ENCODE data around the gene FBXL16.
A peak's percentile ranks its signal among the peaks of the same experiment; 100 is the strongest.

Gene FBXL16

DNA sequence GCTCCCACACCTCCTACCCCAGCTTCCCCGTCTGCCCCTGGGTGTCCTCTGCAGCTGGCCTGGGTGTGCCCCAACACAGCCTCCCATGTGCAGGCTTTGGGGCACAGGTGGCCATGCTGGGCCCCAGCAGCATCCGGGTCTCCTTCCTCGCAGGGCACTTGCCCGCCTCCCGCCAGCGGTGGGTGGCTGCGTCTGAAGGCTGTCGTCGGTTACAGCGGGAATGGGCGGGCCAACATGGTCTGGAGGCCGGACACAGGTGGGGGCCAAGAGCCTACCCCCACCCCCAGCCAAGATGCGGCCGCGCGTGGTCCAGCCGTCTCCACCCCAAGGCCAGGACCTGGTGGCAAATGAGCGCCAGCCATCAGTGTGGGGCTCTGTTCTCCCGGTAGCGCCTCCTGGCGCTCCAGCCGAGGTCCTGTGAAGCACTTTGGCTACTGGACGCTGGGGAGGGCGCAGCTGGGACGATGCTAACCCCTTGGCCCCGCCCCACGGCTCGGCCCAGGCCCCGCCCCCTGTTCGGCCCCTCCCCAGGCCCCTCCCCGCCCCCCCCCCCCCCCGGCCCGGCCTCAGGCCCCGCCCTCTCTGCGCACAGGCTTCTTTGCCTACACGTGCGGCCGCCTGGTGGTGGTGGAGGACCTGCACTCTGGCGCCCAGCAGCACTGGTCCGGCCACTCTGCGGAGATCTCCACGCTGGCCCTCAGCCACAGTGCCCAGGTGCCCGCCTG lies 45.0 kb downstream of the FBXL16 start:
- DNase-seq (ENCODE audit: low read depth) = no peak

DNA sequence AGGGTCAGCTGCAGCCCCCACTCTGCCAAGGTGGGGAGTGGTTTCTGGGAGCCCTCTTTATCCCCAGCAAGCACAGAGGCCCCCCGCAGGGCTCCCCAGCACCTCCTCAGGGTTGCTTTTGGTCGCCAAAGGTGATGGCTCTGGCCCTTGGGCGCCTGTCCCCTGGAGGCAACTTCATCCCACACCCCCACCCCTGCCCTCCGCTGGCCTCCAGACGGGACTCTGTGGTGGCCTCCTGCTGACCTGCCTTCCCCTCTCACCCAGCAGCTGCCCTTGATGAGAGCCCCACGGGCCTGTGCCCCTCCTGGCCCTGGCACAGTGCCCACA lies 45.5 kb downstream of the FBXL16 start:
- no peak for DNase-seq (ENCODE audit: low read depth)

DNA sequence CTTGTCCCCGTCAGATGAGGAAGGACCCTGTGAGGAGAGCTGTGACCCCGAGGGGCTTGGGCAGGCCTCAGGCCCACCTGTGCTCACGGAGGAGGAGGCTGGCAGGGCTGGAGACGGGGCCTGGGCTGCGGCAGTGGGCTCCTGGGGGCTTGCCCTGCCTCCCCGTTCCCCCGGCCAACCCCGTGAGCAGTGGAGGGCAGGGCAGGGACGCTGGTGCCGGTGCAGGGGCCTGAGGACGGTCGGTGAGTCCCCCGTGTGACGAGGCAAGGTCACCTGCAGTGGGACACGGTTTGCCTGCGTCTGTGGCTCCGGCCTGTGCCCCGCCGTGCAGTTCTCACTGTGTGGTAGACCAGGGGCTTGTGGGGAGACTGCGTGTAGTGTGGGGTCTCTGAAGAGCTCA lies 46.0 kb downstream of the FBXL16 start:
- no peak for DNase-seq (ENCODE audit: low read depth)

DNA sequence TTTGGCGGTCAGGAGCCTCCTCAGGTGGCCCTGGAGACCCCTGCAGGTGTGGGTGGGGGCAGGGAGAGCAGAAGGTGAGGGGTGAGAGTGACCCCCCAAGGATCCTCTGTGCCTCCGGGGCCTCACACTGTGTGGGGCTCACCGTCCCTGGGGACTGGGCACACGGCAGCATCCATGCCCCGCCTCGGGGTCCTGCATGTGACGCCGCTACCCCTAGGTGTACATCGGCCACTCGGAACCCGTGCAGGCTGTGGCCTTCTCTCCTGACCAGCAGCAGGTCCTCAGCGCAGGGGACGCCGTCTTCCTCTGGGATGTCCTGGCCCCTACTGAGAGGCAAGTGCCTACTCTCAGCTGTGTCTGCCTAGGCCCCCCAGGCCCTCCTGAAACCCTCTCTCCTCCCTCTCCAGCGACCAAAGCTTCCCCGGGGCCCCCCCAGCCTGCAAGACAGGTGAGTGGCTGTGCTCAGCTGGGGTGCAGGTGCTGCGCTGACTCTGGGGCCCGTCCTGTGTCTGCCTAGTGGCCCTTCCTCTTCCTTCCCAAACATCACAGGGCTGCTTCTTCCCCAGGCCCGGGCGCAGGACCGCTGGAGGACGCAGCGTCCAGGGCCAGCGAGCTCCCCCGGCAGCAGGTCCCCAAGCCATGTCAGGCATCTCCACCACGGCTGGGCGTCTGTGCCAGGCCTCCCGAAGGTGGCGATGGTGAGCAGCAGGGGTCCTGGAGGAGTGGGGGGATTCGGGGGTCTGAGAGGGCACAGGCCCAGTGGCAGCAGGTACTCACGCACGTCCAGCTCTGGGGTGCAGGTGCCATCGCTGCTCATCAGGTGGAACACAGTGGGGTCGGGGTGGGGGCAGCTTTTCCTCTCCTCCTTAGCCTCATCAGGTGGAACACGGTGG lies 46.7 kb downstream of the FBXL16 start:
- no peak for DNase-seq (ENCODE audit: low read depth)

DNA sequence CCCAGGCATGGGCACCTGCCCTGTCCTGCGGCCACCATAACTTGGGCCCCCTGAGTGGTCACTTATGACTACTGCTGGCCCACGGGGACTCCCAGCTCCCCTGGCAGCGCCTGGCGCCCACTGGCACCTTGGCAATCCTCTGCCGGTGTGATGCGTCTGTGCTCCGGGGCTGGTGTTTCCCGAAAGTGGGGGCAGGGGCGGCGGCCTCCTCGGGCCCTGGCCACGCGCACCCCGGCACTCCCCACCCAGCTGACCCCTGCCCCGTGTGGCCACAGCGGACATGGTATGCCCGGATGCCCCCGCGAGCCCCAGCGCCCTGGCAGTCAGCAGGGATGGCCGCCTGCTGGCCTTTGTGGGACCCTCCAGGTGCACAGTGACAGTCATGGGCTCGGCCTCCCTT lies 48.1 kb downstream of the FBXL16 start:
- DNase-seq (ENCODE audit: low read depth) = no peak

DNA sequence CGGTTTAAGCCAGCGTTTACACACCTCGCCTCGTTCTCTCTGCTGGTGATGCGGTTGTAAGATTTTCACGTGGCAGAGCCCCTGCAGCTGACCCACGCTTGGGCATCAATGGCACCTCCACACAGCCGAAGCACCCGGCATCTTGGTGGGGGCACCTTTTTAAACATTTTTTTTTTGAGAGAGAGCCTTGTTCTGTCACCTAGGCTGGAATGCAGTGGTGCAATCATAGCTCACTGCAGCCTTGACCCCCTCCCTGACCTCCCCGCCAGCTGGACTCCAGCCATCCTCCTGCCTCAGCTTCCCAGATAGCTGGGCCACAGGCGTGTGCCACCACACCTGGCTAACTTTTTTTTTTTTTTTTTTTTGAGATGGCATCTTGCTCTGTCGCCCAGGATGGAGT lies 51.6 kb downstream of the FBXL16 start:
- DNase-seq (ENCODE audit: low read depth) = no peak

DNA sequence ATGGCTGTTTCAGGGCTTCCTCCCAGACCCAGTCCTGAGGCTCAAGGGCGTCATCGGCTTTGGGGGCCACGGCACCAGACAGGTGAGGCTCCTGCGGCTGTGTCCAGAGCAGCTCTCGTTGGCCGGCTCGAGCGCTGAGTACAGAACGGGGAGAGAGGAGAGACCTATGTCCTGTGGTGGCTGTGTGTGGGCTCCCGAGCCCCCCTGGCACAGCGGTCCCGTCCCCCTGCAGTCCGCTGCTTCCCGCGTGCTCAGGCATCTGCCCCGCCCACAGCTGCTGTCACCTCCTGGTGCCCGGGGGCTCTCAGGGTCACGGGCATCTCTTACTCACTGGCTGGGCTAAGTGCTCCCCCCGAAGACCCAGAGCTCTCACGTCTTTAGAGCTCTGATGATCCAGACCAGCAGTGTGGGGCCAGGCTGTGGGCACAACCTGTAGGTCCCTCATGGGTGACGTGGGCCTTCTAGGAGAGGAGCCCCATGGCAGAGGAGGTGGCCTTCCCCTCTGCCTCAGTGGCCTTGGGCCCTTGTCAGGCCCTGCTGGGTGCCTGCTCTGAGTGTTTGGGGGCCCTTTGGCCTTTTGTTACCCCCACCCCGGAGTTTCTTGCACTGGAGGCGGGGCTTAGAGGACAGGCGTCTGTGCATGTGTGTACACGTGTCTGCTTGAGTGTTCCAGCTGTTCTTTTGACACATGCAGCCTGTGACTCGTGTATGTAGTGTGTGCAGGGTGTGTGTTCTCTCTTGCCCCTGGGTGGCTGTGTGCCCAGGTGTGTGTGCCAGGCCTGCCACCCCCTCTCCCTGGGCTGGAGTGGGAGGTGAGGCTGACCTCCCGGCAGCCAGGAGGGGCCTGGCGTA lies 52.9 kb downstream of the FBXL16 start:
- DNase-seq (ENCODE audit: low read depth) = no peak

DNA sequence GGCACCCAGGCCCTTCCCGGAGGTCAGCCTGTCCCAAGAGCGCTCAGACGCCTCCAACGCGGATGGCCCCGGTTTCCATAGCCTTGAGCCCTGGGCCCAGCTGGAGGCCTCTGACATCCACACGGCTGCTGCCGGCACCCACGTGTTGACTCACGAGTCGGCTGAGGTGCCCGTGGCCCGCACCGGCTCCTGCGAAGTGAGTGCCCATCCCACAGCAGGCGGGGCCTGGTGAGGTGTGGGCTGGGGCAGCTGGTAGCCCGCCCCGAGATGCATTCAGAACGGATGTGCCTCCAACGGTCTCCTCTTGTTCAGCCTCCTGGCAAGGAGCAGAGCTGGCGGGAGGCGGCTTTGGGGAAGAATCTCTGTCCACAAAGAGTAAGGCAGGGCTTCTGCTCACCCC lies 53.8 kb downstream of the FBXL16 start:
- DNase-seq (ENCODE audit: low read depth) = no peak

DNA sequence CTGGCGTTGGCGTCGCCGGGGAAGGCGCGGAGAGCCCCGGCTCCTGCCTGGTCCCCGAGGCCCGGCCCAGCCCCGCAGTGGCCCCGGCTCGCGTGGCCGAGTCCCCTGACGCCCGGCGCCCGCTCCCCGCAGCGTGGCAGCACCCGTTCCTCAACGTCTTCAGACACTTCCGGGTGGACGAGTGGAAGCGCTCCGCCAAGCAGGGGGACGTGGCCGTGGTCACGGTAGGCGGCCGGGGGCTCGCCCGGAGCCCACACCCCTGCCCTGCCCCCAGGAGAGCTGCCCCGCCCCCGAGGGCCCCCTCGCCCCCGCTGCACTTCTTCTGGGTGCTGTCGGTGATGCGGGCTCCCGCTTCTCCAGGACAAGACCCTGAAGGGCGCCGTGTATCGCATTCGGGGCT lies 56.0 kb downstream of the FBXL16 start:
- DNase-seq (ENCODE audit: low read depth) = no peak

DNA sequence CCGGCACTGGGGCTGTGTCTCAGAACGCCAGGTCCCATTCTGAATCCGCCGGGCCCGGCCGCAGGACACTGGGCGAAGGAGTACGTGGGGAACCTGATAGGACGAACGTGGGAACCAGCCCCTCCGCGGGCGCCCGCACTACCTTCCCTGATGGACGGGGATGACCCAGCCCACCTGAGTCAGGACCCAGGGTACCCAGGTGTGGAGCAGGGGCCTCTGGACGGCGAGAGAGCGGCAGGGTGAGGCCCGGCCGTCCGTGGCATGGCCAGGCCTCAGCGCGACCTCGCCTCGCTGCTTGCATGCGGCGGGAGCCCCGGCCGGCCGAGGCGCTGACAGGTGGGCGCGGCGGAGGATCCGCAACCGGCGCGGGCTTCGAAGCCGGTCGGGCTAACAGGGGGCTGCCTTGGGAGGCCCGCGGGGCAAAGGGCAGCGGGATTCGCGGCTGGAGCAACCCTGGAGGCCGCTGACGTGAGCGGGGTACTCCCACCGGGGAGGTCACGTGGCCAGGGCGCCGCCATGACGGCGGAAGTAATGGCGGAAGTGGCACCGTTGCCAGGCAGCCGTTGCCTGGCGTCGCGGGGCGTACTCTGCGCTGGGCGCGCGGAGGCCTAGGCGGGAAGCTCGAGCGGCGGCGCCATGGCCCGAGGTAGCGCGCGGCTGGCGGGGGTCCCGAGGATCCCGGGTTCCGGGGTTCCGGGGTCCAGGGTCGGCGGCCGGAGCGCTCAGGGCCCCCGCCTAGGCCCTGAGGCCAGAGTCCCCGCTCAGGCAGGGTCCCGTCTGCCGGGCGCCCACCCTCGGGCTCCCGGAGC lies 56.6 kb downstream of the FBXL16 start, which contains the start of gene WDR90:
Gene WDR90 (plus strand): TSS at position 585 of the 809 bp plus-strand sequence. CDS start 52 bp downstream, at position 637.
- peak; percentile 57 for DNase-seq (ENCODE audit: low read depth)

DNA sequence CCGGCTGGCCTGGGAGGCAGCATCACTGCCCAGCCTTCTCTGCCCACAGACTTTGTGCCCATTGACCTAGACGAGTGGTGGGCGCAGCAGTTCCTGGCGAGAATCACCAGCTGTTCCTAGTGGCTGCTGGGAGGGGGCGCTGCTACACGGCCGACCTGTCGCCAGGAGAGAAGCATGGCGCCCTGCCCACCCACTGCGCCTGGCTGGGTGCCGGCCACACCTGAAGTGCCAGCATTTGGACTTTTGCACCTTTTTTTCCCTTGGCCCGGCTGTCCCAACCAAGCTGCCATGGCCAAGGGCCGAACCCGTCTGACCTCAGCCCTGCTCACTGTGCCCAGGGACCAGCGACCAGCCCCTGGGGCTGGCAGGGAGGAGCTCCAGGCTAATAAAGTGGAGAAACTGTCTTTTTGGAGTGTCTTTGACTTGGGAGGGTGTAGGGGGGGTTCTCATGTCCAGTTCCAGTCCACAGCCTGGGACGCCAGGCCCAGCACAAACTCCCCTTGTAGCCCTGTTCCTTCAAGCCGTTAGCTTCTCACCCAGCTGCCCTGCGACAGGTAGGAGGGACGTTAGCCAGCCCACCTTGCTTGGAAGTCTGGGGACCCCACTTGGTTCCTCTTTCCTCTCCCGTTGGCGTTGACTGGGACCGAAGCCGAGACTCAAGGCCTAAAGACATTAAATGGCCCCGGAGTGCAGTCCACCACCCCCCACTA lies 57.4 kb downstream of the FBXL16 start:
- no peak for DNase-seq (ENCODE audit: low read depth)

DNA sequence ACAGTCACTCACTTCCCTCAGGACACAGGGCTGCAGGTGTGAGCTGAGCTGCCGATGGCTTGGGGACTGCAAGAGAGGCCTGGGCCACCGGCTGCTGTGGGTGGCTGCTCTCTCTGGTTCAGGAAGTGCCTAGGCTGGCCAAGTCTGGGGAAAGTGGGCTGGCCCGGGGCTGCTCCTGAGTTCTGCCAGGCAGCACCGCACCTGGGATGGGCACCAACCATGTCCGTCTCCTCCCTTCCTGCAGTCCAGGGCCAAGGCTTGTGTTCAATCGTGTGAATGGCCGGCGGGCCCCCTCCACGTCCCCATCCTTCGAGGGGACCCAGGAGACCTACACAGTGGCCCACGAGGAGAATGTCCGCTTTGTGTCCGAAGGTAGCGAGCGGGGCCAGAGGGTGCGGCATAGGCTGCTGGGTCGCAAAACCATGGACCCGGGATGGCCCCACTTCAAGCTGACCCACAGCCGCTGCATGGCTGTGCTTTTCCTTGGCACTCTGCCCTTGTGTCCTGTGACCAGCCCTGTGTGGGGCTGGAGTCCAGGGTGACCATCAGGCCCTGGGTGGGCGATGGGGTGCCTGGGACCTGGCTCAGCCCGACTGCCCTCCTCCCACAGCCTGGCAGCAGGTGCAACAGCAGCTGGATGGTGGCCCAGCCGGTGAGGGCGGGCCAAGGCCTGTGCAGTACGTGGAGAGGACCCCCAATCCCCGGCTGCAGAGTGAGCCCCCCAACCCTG lies 58.3 kb downstream of the FBXL16 start:
- DNase-seq (ENCODE audit: low read depth) = no peak

DNA sequence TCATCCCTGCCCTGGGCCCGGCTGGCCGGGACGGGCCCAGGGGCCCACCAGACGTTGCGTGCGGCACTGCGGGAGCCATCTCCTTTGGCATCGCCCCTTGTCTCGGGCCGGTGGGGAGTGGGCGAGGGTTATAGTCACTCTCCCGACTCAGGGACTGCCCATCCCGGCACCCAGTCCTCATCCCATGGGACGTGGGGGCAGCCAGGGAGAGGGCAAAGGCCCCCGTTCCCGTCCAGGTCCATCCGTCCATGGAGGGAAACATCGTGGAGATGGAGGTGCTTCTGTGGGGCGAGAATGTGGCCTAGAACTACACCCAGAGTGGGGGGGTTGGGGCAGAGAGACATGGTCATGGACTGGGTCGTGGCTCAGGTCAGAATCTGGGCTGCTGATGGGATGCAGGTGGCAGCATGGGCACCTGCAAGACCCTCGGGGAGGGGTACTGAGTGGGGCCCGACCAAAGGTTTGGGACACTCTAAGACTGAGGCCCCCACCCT lies 58.9 kb downstream of the FBXL16 start:
- no peak for DNase-seq (ENCODE audit: low read depth)

DNA sequence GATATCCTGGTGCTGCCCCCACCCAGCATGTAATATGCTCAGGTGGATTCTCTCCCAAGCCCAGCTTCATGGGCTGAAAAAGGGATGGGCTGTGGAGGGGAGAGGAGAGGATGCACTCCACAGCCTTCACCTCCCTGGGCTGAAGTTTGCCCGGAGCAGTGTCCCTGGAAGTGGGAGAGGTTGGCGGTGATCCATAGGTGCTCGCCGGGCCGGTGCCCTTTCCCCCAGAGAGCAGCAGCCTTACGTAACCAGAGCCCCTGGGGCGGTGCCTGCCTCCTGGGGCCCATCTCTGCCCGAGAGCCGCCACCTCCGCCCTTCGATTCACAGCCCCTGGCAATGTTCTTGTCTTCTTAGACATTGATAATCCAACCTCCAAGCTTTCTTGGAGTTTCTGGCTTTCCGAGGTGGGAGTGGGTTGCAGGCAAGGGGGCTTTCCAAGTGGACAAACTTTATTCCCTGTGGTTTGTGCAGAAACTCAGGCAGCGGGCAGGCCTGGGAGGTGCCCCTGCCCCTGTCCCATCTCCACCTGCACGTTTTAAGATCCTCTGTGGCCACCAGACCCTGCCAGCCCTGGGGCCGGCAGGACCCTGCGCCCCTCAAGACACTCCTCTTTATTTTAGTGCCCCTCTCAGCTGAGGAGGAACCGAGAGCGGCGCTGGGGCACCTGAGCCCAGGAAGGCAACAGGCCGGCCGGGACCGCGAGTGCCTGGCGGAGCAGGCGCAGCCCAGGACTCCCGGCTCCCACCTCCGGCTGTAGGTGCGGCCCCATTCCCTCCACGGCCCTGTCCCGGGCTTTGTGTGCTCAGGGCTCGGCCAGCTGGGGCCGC lies 59.5 kb downstream of the FBXL16 start:
- DNase-seq (ENCODE audit: low read depth) = no peak

DNA sequence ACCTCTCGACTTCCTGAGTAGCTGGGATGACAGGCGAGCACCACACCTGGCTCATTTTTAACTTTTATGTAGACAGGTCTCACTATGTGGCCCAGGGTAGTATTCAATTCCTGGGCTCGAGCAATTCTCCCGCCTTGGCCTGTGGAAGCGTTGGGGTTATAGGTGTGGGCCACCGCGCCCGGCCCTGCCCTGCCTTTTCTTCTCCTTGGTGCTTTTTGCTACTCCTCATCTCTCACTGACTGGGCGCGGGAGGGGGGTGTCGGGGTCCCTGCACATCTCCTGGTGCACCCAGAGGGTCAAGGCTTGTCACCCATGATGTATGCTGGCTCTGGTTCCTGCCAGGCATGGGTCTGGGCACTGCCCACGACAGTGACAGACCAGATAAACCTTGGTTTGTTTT lies 61.0 kb downstream of the FBXL16 start:
- DNase-seq (ENCODE audit: low read depth) = no peak

DNA sequence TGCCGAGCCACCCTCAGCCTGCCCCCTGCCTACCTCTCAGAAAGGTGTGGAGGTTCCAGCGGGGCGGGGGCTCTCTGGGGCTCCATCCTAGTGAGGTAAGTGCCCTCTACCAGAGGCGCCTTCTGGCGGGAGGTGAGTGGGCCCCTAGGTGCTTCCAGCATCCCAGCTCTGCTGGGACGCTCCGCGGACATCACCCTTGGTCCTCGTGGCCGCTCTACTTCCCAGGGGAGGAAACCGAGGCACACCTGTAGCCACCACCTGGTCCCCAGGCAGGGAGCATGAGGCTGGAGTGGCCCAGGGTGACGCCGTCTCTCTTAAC lies 62.6 kb downstream of the FBXL16 start:
- no peak for DNase-seq (ENCODE audit: low read depth)
